Stimulated activated CD8-positive, alpha-beta memory T cell treated with anti-CD3 and anti-CD28 coated beads, Interleukin-4, amount 100 ng/mL, for 4 hours (primary cell): Measurements from ENCODE around the gene ARRDC1.
"Not testable (repeated sequence)": the region's sequence is repeated elsewhere in the genome, so short reads cannot be mapped to it uniquely, and the experiment has no call there.

ENCODE experiments used
- DNase-seq, 2 donors: peaks; one replicate each; pipeline ENCODE4 v3.0.0-alpha.2; 2020; ENCODE audit warnings: low read depth in 2 of 2, low spot score in 1 of 2

ARRDC1 gene

DNA sequence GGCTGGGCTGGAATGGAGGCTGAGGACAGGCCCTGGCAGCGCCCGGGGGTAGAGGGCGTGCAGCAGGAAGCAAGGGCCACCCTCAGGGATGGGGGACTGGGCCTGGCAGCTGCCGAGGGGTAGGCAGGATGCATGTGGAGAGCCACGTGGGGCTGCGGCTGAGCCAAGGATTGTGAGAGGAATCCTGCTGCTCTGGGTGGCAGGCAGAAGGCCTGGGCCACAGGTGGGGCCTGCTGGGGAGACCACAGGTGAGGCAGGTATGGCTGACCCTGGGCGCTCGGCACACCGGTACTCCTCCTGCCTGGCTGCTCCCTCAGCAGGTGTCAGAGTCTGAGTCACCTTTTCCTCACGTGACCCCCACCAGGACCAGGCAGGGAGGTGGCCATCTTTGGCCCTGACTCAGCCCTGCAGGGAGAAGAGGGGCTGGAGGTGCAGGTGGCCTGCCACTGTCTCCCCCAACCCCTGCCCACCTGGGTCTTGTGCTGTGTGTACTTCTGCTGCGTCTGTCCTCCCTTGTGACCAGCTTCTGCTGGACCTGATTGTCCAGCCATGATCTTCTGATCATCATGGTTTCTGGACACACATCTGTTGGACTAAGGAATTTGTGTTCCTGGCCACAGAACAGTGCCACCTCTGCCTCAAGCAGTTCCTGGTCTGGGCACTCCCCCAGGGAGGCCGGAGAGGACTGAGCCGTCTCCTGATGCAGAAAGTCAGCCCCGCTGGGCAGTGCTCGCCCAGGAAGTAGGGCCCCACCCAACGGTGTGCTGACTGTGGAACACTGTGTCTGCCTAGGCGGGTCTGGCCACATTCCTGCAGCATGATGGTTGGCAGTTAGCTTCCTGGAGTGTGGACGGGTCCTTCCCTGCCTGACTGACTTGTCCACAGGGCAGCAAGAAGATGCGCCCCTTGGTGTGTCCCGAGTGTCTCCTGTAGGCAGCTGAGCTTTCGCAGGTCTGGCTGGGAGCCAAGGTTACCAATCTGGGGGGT, 6.4 kb downstream of the ARRDC1 start:
- no peak for DNase-seq

DNA sequence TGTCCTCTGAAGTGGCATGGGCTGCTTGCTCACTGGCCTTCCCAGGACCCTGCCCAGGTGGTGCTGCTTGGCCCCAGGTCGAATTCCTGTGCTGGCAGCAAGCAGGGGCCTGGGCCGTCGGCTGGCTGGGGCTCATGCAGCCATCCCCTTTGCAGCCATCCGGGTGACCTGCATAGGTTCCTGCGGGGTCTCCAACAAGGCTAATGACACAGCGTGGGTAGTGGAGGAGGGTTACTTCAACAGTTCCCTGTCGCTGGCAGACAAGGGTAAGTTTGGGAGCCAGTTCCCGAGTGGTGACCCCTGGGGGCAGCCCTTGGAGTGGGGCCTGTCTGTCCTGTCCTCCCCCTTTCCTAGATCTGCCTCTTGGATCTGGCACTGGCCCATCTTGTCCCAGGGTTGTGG, 7.3 kb downstream of the ARRDC1 start:
- DNase-seq = no peak

DNA sequence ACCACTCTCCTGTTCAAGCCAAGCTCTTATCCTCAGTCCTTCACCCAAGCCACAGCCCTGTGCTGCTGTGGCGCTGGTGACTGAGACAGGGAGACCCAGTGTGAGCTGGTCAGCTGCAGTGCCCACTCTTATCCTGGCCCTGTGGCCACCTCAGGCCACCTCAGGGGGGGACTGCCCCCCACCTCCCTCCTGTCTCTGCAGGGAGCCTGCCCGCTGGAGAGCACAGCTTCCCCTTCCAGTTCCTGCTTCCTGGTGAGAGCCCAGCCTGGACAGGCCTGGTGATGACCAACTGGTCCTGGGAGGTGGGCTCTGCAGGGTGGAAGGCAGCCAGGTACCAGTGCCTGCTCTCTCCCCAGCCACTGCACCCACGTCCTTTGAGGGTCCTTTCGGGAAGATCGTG, 7.8 kb downstream of the ARRDC1 start:
- DNase-seq = no peak

DNA sequence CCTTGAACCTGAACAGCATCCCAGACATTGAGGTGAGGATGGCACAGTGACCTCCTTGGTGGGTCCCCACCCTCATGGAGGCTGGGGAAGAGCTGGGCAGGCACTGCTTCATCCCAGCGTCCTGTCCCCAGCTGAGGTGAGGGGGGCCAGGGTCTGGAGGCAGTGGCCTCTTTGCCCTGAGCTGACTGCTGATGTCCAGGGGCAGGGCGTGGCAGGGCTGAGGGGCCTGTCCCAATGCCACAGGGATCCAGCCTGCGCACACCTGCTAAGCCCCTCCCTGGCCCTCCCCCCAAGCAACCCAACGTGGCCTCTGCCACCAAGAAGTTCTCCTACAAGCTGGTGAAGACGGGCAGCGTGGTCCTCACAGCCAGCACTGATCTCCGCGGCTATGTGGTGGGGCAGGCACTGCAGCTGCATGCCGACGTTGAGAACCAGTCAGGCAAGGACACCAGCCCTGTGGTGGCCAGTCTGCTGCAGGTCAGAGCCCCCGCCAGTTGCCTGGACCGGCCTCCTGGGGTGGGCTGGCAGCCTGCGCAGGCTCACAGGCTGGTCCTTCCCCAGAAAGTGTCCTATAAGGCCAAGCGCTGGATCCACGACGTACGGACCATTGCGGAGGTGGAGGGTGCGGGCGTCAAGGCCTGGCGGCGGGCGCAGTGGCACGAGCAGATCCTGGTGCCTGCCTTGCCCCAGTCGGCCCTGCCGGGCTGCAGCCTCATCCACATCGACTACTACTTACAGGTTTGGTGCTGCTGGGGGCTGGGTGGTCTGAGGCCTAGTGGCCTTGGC, 8.4 kb downstream of the ARRDC1 start:
- DNase-seq = no peak

GRCh38 chr9:137614631-137615386, 9.3 kb downstream of the ARRDC1 start:
- DNase-seq = no peak

DNA sequence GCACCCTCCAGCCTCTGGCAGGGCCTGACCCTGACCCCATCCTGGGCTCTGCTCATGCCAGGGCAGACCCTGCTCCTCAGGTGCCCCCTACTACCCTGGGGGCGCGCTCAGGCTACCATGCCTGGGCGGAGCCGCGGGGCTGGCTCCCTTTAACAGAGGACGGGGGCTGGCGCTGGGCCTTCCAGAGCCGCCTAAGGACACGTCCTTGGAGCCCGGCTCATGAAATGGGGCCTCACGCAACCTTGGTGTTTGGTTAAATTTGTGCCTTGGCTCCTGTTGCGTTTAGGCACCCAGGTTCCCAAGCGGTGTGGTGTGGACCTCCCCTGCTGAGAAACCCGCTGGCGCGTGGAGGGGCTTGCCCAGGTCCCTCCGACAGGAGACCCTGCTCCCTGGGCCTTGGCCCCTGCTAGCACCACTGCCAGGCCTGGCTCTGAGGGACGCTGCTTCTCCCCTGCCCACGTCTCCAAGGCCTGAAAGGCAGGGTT, 9.9 kb downstream of the ARRDC1 start:
- no peak for DNase-seq

GRCh38 chr9:137618105-137619067, 12.9 kb downstream of the ARRDC1 start, which contains the start of gene EHMT1:
Gene EHMT1, plus strand, starts transcription at chr9:137619005. Its CDS starts 24 bp downstream, at chr9:137619029.
- peak; percentile 65 to 77 for DNase-seq

DNA sequence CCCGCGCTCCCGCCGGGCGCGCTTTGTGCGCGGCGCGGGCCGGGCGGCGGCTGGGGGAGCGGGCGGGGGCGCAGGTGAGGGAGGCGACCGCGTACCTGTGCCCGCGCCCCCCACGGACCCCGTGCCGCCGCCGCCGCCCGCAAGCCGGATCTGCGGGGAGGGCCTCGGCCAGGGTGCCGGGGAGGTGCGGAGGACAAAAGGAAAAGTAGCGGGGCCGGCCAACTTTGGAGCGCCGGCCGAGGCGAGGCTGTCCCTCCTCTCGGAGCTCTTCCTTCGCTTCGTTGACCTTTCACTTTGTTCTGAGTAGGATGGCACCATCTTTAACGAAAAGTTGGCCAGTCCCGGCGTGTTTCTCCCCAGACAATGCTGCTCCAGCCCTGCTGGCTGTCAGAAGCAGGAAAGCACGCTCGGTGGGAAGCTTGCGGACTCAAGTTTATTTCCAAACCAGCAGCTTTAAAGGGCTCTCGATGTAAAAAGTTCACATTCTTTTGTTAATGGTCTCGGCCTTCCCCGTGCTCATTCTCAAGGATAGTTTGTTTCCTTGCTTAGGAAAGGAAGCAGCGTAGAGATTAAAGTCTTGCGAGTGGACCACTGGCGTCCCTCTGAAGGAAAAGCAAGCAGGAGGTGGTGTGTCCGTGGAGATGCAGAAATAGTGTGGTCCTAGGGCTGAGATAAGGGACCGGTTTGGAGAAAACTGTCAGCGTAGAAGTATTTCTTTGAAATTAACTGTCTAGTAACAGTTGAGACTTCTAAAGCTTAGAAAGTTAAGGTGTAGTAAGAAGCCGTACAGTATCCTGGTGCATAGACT, 14.0 kb downstream of the ARRDC1 start:
- no peak for DNase-seq

- DNase-seq = no peak
These were observed 14.5 kb downstream of the ARRDC1 start for GRCh38 chr9:137620048-137620405.

DNA sequence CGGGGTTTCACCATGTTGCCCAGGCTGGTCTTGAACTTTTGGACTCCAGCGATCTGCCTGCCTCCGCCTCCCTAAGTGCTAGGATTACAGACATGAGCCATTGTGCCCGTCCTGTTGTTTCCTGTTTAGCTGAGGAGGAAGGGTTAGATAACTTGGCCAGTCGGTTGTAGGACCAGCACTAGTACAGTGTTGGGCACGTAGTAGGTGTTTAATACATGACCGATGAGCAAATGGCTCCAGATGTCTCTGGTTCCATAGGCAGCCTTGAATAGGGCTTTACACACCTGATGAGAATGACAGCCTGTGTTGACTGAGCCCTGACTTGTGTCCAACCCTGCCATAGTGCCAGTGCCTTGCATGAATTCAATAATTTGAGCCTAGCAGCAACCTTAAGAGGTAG, 15.1 kb downstream of the ARRDC1 start:
- DNase-seq = no peak

DNA sequence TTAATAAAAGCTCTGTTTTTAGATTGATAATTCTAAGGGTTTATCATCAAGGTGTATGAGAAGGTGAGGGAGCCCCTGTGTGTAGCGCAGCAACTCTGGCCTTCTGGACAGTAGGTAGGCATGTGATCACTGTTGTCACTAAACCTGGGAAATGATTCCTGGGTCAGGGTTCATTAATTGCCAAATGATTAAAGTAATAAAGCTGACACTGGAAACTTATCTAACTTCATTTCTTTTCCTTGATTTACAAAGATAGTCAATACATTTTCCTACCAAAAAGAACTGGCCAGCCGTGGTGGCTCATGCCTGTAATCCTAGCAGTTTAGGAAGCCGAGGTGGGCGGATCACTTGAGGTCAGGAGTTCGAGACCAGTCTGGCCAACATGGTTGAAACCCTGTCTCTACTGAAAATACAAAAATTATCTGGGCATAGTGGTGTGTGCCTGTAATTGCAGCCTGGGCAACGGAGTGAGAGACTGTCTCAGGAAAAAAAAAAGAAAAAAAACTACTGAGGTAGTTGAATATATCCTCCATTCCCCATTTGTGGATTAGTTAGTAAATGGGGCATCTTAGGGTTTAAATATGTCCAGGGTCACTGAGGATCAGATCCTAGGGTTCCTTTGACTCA, 15.8 kb downstream of the ARRDC1 start:
- DNase-seq = no peak

GRCh38 chr9:137622211-137622610, 16.7 kb downstream of the ARRDC1 start:
- DNase-seq = not testable (repeated sequence)

DNA sequence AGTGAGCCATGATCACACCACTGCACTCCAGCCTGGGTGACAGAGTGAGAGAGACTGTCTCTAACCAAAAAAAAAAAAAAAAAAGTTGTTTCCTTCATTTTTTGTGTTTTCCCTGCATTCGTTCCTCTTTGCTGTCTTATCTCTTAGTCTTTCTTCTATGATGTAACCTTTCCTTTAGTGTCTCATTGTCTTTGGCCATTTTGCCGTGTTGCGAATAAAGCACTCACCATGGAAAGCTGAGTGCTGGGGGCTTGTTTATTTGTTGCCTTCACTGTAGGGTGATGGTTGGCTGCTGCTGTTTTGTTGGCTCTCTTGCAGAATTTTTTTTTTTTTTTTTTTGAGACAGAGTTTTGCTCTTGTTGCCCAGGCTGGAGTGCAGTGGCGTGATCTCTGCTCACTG, 21.0 kb downstream of the ARRDC1 start:
- no peak for DNase-seq

DNA sequence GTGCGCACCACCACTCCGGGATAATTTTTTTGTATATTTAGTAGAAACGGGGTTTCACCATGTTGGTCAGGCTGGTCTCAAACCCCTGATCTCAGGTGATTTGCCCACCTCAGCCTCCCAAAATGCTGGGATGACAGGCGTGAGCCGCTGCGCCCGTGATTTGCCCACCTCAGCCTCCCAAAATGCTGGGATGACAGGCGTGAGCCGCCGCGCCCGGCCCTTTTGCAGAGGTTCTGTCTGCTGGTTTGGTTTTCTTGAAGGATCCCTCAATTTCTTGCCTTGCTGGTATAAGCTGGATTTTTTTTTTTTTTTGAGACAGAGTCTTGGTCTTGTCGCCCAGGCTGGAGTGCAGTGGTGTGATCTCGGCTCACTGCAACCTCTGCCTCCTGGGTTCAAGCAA, 21.9 kb downstream of the ARRDC1 start:
- not testable (repeated sequence) for DNase-seq

DNA sequence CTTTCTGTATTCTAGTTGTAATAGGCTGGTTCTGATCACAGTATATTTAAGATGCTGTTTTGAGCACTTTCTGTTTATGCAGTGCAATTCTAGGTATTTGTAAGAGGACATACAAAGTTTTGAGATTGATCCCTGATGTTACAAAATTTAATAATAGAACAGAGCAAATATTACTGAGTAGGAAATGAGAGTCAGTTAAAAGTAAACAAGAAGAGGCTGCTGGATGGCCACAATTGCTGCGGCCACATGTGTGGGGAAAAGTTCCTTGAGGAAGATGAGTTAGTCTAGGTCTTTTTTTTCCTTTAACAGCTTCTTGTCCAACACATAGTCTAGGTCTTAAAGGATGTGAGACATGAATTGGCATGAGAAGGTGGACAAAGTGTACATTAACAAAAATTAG, 24.6 kb downstream of the ARRDC1 start:
- DNase-seq = no peak

- no peak for DNase-seq
These were observed 25.2 kb downstream of the ARRDC1 start for GRCh38 chr9:137630679-137631078.

GRCh38 chr9:137631345-137632229, 26.1 kb downstream of the ARRDC1 start:
- no peak for DNase-seq
